Activated naive CD4-positive, alpha-beta T cell treated with anti-CD3 and anti-CD28 coated beads, Interleukin-2, amount 10 ng/mL, durations not matched to agents 7 days and 5 days (primary cell): ENCODE measurements around the gene PLSCR4.

ENCODE experiments used
- CTCF ChIA-PET: fragments of 350-600 bp; sonication (Branson Sonifier 250); formaldehyde crosslinking; loops from one replicate; lab custom pipeline; 2021; ENCODE audit warnings: antibody characterized with exemption; lab: Charles Lee
- DNase-seq: peaks from one replicate; pipeline ENCODE4 v3.0.0-alpha.2; 2020
- H3K27ac Mint-ChIP-seq: one replicate; pipeline ENCODE4 v1.8.0; 2021; ENCODE audit warnings: mild to moderate bottlenecking, moderate library complexity, mixed read lengths
- H3K27me3 Mint-ChIP-seq: one replicate; pipeline ENCODE4 v1.8.0; 2021; ENCODE audit warnings: mild to moderate bottlenecking, mixed read lengths
- H3K36me3 Mint-ChIP-seq: one replicate; pipeline ENCODE4 v1.8.0; 2021; ENCODE audit warnings: mixed read lengths
- H3K4me1 Mint-ChIP-seq: one replicate; pipeline ENCODE4 v1.8.0; 2021; ENCODE audit warnings: mixed read lengths
- H3K4me3 Mint-ChIP-seq: one replicate; pipeline ENCODE4 v1.8.0; 2021; ENCODE audit warnings: mild to moderate bottlenecking, moderate library complexity, mixed read lengths
- H3K9me3 Mint-ChIP-seq: one replicate; pipeline ENCODE4 v1.8.0; 2021; ENCODE audit warnings: mixed read lengths

The PLSCR4 gene

GRCh38 chr3:146195030-146195429 lies 55.9 kb downstream of the PLSCR4 start:
- no peak for DNase-seq
- Mint-ChIP-seq H3K27ac (no peak overlapping the region), H3K36me3 (no peaks in the 10 kb centered on the region), H3K4me1 (no peaks in the 10 kb centered on the region), H3K9me3 (no peaks in the 10 kb centered on the region), H3K27me3 (no peaks in the 10 kb centered on the region), H3K4me3 (no peak overlapping the region)
- CTCF ChIA-PET = no interaction called here

- H3K4me1 Mint-ChIP-seq = no peaks in the 10 kb centered on the region
- no peak overlapping the region for H3K27ac Mint-ChIP-seq
- no peaks in the 10 kb centered on the region for H3K36me3 Mint-ChIP-seq
- CTCF ChIA-PET = interaction anchor here (0.7 to 3.0 kb wide), 6 partner anchors 18 to 430 kb away, joined by 3 to 27 read pairs (median 4); no protein-coding TSS in a partner anchor
- H3K4me3 Mint-ChIP-seq = no peak overlapping the region
- DNase-seq = no peak
- no peaks in the 10 kb centered on the region for H3K9me3 Mint-ChIP-seq
- peaks cover 4% of the 10 kb centered on the region for H3K27me3 Mint-ChIP-seq
These were observed 59.9 kb downstream of the PLSCR4 start for GRCh38 chr3:146191051-146191450.

- DNase-seq = no peak
- Mint-ChIP-seq H3K36me3 (no peaks in the 10 kb centered on the region), H3K9me3 (no peaks in the 10 kb centered on the region), H3K27me3 (peaks cover 4% of the 10 kb centered on the region), H3K4me1 (no peaks in the 10 kb centered on the region), H3K4me3 (no peak overlapping the region), H3K27ac (no peak overlapping the region)
- CTCF ChIA-PET = interaction anchor here (0.7 to 3.5 kb wide), 25 partner anchors 8 to 469 kb away, joined by 3 to 40 read pairs (median 4); no protein-coding TSS in a partner anchor
These were observed 61.3 kb downstream of the PLSCR4 start for GRCh38 chr3:146189519-146190173.

GRCh38 chr3:146187334-146187950 lies 63.5 kb downstream of the PLSCR4 start:
- CTCF ChIA-PET = interaction anchor here (0.6 to 3.5 kb wide), 4 partner anchors 9 to 122 kb away, joined by 3 to 40 read pairs (median 6); no protein-coding TSS in a partner anchor
- H3K9me3 Mint-ChIP-seq = no peaks in the 10 kb centered on the region

GRCh38 chr3:146184241-146185015 lies 66.5 kb downstream of the PLSCR4 start:
- Mint-ChIP-seq H3K36me3 (no peaks in the 10 kb centered on the region), H3K4me1 (no peaks in the 10 kb centered on the region), H3K4me3 (no peak overlapping the region), H3K27ac (no peak overlapping the region), H3K27me3 (peaks cover 2% of the 10 kb centered on the region), H3K9me3 (no peaks in the 10 kb centered on the region)
- CTCF ChIA-PET = no interaction called here
- no peak for DNase-seq

More at GRCh38 chr3:146187334-146187950, 63.5 kb downstream of the PLSCR4 start:
- Mint-ChIP-seq H3K4me3 (no peak overlapping the region), H3K27me3 (peaks cover 4% of the 10 kb centered on the region), H3K4me1 (no peaks in the 10 kb centered on the region), H3K27ac (no peak overlapping the region), H3K36me3 (no peaks in the 10 kb centered on the region)
- no peak for DNase-seq

- H3K36me3 Mint-ChIP-seq = no peaks in the 10 kb centered on the region
- CTCF ChIA-PET = no interaction called here
- no peaks in the 10 kb centered on the region for H3K4me1 Mint-ChIP-seq
- H3K4me3 Mint-ChIP-seq = no peak overlapping the region
- no peak for DNase-seq
- H3K27ac Mint-ChIP-seq = no peak overlapping the region
- H3K27me3 Mint-ChIP-seq = peaks cover 3% of the 10 kb centered on the region
- no peaks in the 10 kb centered on the region for H3K9me3 Mint-ChIP-seq
These were observed 69.7 kb downstream of the PLSCR4 start for GRCh38 chr3:146181216-146181615.

GRCh38 chr3:146180376-146180775 lies 70.5 kb downstream of the PLSCR4 start:
- Mint-ChIP-seq H3K9me3 (no peaks in the 10 kb centered on the region), H3K27me3 (peaks cover 3% of the 10 kb centered on the region), H3K27ac (no peak overlapping the region), H3K4me3 (no peak overlapping the region), H3K4me1 (no peaks in the 10 kb centered on the region), H3K36me3 (no peaks in the 10 kb centered on the region)
- DNase-seq = no peak
- CTCF ChIA-PET = no interaction called here

- CTCF ChIA-PET = interaction anchor here (0.9 to 1.0 kb wide), 2 partner anchors 10 to 11 kb away, joined by 3 to 4 read pairs; no protein-coding TSS in a partner anchor
- H3K4me1 Mint-ChIP-seq = no peaks in the 10 kb centered on the region
These were observed 72.8 kb downstream of the PLSCR4 start for GRCh38 chr3:146178006-146178689.

GRCh38 chr3:146177519-146177918 lies 73.4 kb downstream of the PLSCR4 start:
- CTCF ChIA-PET = interaction anchor here (0.9 kb wide), 1 partner anchor 10 kb away, joined by 3 read pairs; no protein-coding TSS in a partner anchor
- H3K27ac Mint-ChIP-seq = no peak overlapping the region
- peaks cover 3% of the 10 kb centered on the region for H3K27me3 Mint-ChIP-seq

More at GRCh38 chr3:146178006-146178689, 72.8 kb downstream of the PLSCR4 start:
- no peak overlapping the region for H3K4me3 Mint-ChIP-seq
- H3K36me3 Mint-ChIP-seq = no peaks in the 10 kb centered on the region
- no peak for DNase-seq
- peaks cover 3% of the 10 kb centered on the region for H3K27me3 Mint-ChIP-seq
- no peak overlapping the region for H3K27ac Mint-ChIP-seq
- H3K9me3 Mint-ChIP-seq = no peaks in the 10 kb centered on the region

GRCh38 chr3:146177072-146177471 lies 73.8 kb downstream of the PLSCR4 start:
- DNase-seq = no peak
- Mint-ChIP-seq H3K4me1 (no peaks in the 10 kb centered on the region), H3K27me3 (peaks cover 3% of the 10 kb centered on the region), H3K4me3 (no peak overlapping the region), H3K27ac (no peak overlapping the region), H3K9me3 (no peaks in the 10 kb centered on the region), H3K36me3 (no peaks in the 10 kb centered on the region)
- CTCF ChIA-PET = no interaction called here

More at GRCh38 chr3:146177519-146177918, 73.4 kb downstream of the PLSCR4 start:
- Mint-ChIP-seq H3K36me3 (no peaks in the 10 kb centered on the region), H3K4me3 (no peak overlapping the region), H3K9me3 (no peaks in the 10 kb centered on the region), H3K4me1 (no peaks in the 10 kb centered on the region)
- no peak for DNase-seq

GRCh38 chr3:146172586-146172985 lies 78.3 kb downstream of the PLSCR4 start:
- no peak overlapping the region for H3K27ac Mint-ChIP-seq
- no peaks in the 10 kb centered on the region for H3K9me3 Mint-ChIP-seq
- CTCF ChIA-PET = interaction anchor here (0.6 to 1.1 kb wide), 2 partner anchors 10 to 18 kb away, joined by 3 read pairs; no protein-coding TSS in a partner anchor
- H3K27me3 Mint-ChIP-seq = no peaks in the 10 kb centered on the region
- no peaks in the 10 kb centered on the region for H3K4me1 Mint-ChIP-seq
- H3K36me3 Mint-ChIP-seq = no peaks in the 10 kb centered on the region
- no peak for DNase-seq
- H3K4me3 Mint-ChIP-seq = no peak overlapping the region

GRCh38 chr3:146170591-146170990 lies 80.3 kb downstream of the PLSCR4 start:
- Mint-ChIP-seq H3K4me1 (no peaks in the 10 kb centered on the region), H3K4me3 (no peak overlapping the region), H3K27me3 (no peaks in the 10 kb centered on the region), H3K27ac (no peak overlapping the region), H3K36me3 (no peaks in the 10 kb centered on the region), H3K9me3 (no peaks in the 10 kb centered on the region)
- DNase-seq = no peak
- CTCF ChIA-PET = interaction anchor here (0.8 kb wide), 1 partner anchor 19 kb away, joined by 3 read pairs; no protein-coding TSS in a partner anchor

GRCh38 chr3:146169891-146170290 lies 81.0 kb downstream of the PLSCR4 start:
- no peak overlapping the region for H3K27ac Mint-ChIP-seq
- CTCF ChIA-PET = interaction anchor here (0.8 kb wide), 1 partner anchor 20 kb away, joined by 3 read pairs; no protein-coding TSS in a partner anchor
- no peaks in the 10 kb centered on the region for H3K9me3 Mint-ChIP-seq
- H3K4me1 Mint-ChIP-seq = no peaks in the 10 kb centered on the region
- H3K27me3 Mint-ChIP-seq = peaks cover 2% of the 10 kb centered on the region
- no peaks in the 10 kb centered on the region for H3K36me3 Mint-ChIP-seq
- no peak for DNase-seq
- H3K4me3 Mint-ChIP-seq = no peak overlapping the region
